Measurements from ENCODE around the gene B9D2. TPM values are rescaled to one million over a fixed set of nuclear protein-coding genes. Genes with fewer than 3 reads are reported as not detected.
A peak's percentile ranks its signal among the peaks of the same experiment; 100 is the strongest.

Gene B9D2
- polyA plus RNA-seq, 3 donors = 12.2 to 32.5 (median 25.1) TPM

- Histone ChIP-seq H3K27ac (ENCODE audit: low read depth in 1 of 2, low read length in 2 of 2) (peak within 1 kb of the TSS; percentile 80 to 97), H3K4me3 (replicated peaks in 1 of 3; ENCODE audit: low read depth in 2 of 3, low read length in 3 of 3) (peak within 1 kb of the TSS; percentile 87 to 95 (median 95)), H3K9me3 (replicated peaks in 1 of 2; ENCODE audit: control insufficient read depth in 1 of 2, insufficient read depth in 1 of 2, low read length in 2 of 2) (no peaks in the 10 kb centered on the region), H3K36me3 (replicated peaks in 1 of 2; ENCODE audit: control insufficient read depth in 1 of 2, insufficient read depth in 2 of 2, low read length in 2 of 2) (peaks cover 11 to 13% of the 10 kb centered on the region in 2 donors), H3K79me2 (ENCODE audit: insufficient read depth, low read length) (peaks cover 73% of the 10 kb centered on the region), H4K20me1 (ENCODE audit: insufficient read depth, low read length) (peaks cover 7% of the 10 kb centered on the region), H2AFZ (ENCODE audit: insufficient read depth, low read depth, low read length, poor library complexity, severe bottlenecking) (peak within 1 kb of the TSS; percentile 91), H3K4me2 (replicated peaks; ENCODE audit: extremely low read depth, low read length, poor library complexity, severe bottlenecking) (peak within 1 kb of the TSS; percentile 88), H3K9ac (ENCODE audit: insufficient read depth, low read length, poor library complexity, severe bottlenecking) (peak within 1 kb of the TSS; percentile 87), H3K27me3 (ENCODE audit: control insufficient read depth in 2 of 2, insufficient read depth in 2 of 2, low read length in 2 of 2) (no peaks in the 10 kb centered on the region), H3K4me1 (ENCODE audit: control insufficient read depth in 1 of 2, insufficient read depth in 2 of 2, low read length in 2 of 2) (peaks cover 29 to 30% of the 10 kb centered on the region in 2 donors)
- under 1% methylated on average over 46 of the region's 50 CpGs for WGBS (ENCODE audit: insufficient coverage)
- H3K4me3 Mint-ChIP-seq = peak within 1 kb of the TSS; percentile 97
- DNase-seq = peak; percentile 100
- no peaks in the 10 kb centered on the region for H3K27me3 Mint-ChIP-seq (ENCODE audit: low read depth in 3 of 3)
- peaks cover 0 to 5% (median 0%) of the 10 kb centered on the region in 7 donors for H3K9me3 Mint-ChIP-seq
- peaks cover 11 to 32% of the 10 kb centered on the region in 2 donors for H3K36me3 Mint-ChIP-seq
- no peak for TF ChIP-seq CTCF (IDR thresholded peaks at IDR 0.05)
- H3K4me1 Mint-ChIP-seq = peaks cover 42% of the 10 kb centered on the region
- H3K27ac Mint-ChIP-seq = peak within 1 kb of the TSS; percentile 98 to 100 (median 99)
- intact Hi-C loops (cut with micrococcal nuclease) = loop anchor here (1.0 to 5.0 kb wide), 4 partner anchors 33 to 43 kb away; partner anchors contain the start of gene B9D2 (in 2 of the 2)
These were observed 33.4 kb upstream of the B9D2 start, which contains the start of the genes BCKDHA and EXOSC5 for GRCh38 chr19:41397086-41398049. Gene BCKDHA (plus strand): TSS chr19:41397818. CDS start chr19:41397828, 10 bp downstream. Gene EXOSC5 (minus strand): TSS chr19:41397359. CDS start chr19:41397328, 31 bp downstream.

- peak overlapping the region in 1 of 2 donors; percentile 22 for H3K27ac ChIP-seq (ENCODE audit: low read depth in 1 of 2, low read length in 2 of 2)
- H3K79me2 ChIP-seq (ENCODE audit: insufficient read depth, low read length) = peaks cover 55% of the 10 kb centered on the region
- no peak overlapping the region for H2AFZ ChIP-seq (ENCODE audit: insufficient read depth, low read depth, low read length, poor library complexity, severe bottlenecking)
These were observed 31.4 kb upstream of the B9D2 start for GRCh38 chr19:41395355-41395754.

More at GRCh38 chr19:41395355-41395754, 31.4 kb upstream of the B9D2 start:
- Histone ChIP-seq H3K9me3 (replicated peaks in 1 of 2; ENCODE audit: control insufficient read depth in 1 of 2, insufficient read depth in 1 of 2, low read length in 2 of 2) (no peaks in the 10 kb centered on the region), H3K4me3 (replicated peaks in 1 of 3; ENCODE audit: low read depth in 2 of 3, low read length in 3 of 3) (no peak overlapping the region), H3K27me3 (ENCODE audit: control insufficient read depth in 2 of 2, insufficient read depth in 2 of 2, low read length in 2 of 2) (no peaks in the 10 kb centered on the region), H3K4me1 (ENCODE audit: control insufficient read depth in 1 of 2, insufficient read depth in 2 of 2, low read length in 2 of 2) (peaks cover 29 to 30% of the 10 kb centered on the region in 2 donors), H3K36me3 (replicated peaks in 1 of 2; ENCODE audit: control insufficient read depth in 1 of 2, insufficient read depth in 2 of 2, low read length in 2 of 2) (peaks cover 18 to 22% of the 10 kb centered on the region in 2 donors), H3K9ac (ENCODE audit: insufficient read depth, low read length, poor library complexity, severe bottlenecking) (no peak overlapping the region), H4K20me1 (ENCODE audit: insufficient read depth, low read length) (no peaks in the 10 kb centered on the region), H3K4me2 (replicated peaks; ENCODE audit: extremely low read depth, low read length, poor library complexity, severe bottlenecking) (no peak overlapping the region)
- intact Hi-C loops (cut with micrococcal nuclease) = loop anchor here in 1 of 2 donors (5.0 kb wide), 2 partner anchors 33 to 37 kb away; partner anchors contain the start of gene B9D2
- Mint-ChIP-seq H3K36me3 (peaks cover 19 to 38% of the 10 kb centered on the region in 2 donors), H3K27me3 (ENCODE audit: low read depth in 3 of 3) (peaks cover 0 to under 1% (median 0%) of the 10 kb centered on the region in 3 donors), H3K9me3 (peaks cover 0 to 5% (median 0%) of the 10 kb centered on the region in 7 donors), H3K4me1 (peaks cover 34% of the 10 kb centered on the region), H3K27ac (peak overlapping the region in 6 of 7 donors; percentile 4 to 69 (median 50)), H3K4me3 (no peak overlapping the region)
- DNase-seq = no peak
- WGBS (ENCODE audit: insufficient coverage) = 73% methylated on average over 6 of the region's 6 CpGs
- no peak for TF ChIP-seq CTCF (IDR thresholded peaks at IDR 0.05)
